HG03460 (cell line): ENCODE data around the gene CAPZA1.

Experiments
- ATAC-seq: cut with Tn5 transposase; IDR thresholded peaks from one replicate; pipeline ENCODE4 v1.9.1; 2021; ENCODE audit not compliant: unreplicated experiment

Gene CAPZA1

GRCh38 chr1:112699425-112700144, 80.0 kb downstream of the CAPZA1 start:
- no peak for ATAC-seq

- peak; percentile 41 for ATAC-seq
Measured at GRCh38 chr1:112700290-112701226, 80.9 kb downstream of the CAPZA1 start.

DNA sequence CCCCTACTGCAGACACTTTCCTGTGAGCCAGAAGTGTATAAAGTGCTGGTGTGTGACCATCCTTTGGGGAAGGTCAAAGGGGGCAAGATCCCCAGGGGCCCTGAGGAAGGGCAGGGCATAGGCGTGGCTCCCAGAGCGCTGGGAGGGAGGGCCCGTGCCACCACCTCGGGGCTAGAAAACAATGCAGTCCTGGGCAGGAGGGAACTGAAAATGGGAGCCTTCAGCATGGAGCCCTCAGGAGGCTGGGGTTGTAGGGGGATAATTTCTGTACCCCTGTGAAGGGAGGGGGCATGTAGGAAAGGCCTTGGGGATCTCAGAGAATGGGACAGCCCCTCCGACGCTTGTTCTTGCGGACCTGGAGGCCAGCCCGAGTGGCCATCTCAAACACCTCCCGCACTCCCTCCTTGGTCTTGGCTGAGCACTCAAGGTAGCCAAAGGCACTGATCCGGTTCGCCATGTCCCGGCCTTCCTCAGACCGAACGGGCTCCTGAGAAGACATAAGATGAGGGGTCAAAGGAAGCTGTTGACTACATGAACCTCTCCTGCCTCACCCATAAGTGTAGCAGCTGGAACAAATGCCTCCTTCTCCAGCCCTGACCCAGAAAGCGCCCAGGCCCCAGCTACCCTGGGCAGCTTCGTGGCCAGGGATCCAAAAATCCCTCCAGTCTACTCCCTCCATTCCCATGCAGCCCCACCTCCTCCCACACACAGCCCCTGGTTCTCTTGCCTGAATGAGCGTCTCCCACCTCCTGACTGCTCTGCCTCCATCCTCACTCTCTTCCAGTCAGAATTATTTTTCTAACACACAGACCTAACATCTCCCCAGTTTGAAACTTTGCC, 81.8 kb downstream of the CAPZA1 start:
- ATAC-seq = no peak

DNA sequence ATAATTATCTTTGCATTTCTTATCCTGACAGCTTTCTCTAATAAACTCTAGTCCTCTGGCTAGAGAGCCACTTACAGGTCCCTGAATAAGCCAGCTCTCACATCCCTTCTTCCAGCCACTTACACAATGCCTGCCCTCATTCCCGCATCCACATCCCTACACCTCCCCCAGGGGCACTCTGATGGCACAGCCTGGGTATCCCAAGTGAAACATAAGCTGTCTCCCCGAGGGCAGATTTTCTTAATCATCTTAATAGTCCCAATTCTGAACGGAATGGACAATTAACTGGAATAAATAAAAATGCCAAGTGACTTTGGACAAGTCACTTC, 82.4 kb downstream of the CAPZA1 start:
- no peak for ATAC-seq

DNA sequence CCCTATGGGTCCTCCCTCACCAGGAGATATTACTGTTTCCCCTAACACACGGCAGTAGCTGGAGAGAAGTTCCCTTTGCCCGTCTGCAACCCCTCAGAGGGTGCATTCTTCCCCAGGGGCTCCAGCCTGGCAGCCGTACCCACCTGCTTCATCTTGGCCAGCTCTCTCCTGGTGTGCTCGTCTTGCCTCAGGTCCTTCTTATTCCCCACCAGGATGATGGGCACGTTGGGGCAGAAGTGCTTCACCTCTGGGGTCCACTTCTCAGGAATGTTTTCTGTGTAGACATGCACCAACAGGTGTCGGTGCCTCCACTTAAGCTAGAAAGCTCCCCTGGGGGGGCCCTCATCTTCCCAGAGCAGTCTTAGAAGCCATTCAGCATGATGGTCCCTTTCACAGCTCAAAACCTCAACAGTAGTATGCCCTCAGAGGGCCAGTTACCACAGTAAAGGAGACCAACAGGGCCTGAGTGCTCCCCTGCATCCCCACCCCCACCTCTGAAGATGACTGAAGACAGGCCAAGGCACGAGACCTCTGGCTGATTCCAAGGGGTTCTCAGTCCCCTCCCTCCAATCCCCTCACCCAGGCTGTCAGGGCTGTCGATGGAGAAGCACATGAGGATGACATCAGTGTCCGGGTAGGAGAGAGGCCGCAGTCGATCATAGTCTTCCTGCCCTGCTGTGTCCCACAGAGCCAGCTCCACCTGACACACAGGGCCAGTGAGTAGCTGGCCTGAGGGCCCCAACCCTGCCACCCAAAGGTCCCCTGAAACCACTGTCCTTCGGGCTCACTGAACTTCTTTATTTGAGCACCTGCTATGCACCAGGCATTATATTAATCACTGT, 83.0 kb downstream of the CAPZA1 start:
- no peak for ATAC-seq

DNA sequence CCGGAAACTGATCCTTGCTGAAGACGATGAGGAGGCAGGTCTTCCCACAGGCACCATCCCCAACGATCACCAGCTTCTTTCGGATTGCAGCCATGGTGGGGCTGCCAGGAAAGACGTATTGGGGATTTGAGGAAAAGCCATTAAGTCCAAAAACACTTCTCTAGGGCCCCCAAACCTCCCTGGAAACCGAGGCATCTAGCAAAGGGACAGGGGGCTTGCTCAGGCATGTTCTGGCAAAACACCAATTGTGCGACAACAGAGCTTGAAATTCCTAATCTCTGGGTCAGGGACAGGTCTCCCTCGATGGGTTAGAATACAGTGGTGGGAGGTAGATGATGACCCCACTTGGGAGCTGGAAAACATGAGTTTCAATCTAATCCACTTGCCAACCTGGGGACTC, 84.1 kb downstream of the CAPZA1 start:
- no peak for ATAC-seq

- ATAC-seq = no peak
Measured at GRCh38 chr1:112704391-112704933, 84.8 kb downstream of the CAPZA1 start.

DNA sequence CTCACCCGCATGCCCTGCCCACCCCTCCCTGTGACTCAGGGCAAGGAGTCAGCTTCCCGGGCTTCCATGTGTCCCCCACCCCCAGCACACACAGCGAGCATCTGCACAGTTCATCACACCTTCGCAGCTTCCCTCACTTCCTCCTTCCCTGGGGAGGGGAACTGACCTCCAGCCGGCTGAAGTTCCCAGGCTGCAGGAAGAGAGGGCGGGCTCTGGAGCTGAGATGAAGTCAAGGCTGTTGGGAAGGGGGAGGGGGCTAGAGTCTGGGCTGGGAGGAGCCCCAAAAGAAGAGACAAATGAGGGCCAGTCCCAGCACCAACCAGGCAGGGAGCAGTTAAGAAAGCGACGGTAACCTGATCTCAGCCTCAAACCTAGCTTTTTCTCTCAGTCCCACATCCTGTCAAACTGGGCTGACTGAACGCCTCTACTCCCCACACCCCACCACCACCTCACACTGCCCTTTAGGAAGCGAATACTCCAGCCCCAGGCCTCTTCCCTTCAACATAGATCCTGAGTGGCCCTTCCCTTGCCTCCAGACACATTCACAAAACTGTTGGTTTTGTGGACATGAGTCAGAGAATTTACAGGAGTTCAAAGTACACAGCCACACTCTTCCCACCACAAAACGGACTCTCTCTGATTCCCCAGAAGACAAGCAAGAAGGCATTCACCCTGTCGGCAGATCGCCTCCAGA, 85.4 kb downstream of the CAPZA1 start:
- ATAC-seq = peak; percentile 56

- peak; percentile 49 for ATAC-seq
Measured at GRCh38 chr1:112706505-112707220, 87.0 kb downstream of the CAPZA1 start, which contains the start of gene RHOC. TSS of gene RHOC (minus strand) at chr1:112707127. CDS start at chr1:112703799, 3,328 bp downstream.

GRCh38 chr1:112707221-112708001, 87.8 kb downstream of the CAPZA1 start:
- ATAC-seq = peak; percentile 52

GRCh38 chr1:112708002-112708448, 88.4 kb downstream of the CAPZA1 start:
- ATAC-seq = no peak

DNA sequence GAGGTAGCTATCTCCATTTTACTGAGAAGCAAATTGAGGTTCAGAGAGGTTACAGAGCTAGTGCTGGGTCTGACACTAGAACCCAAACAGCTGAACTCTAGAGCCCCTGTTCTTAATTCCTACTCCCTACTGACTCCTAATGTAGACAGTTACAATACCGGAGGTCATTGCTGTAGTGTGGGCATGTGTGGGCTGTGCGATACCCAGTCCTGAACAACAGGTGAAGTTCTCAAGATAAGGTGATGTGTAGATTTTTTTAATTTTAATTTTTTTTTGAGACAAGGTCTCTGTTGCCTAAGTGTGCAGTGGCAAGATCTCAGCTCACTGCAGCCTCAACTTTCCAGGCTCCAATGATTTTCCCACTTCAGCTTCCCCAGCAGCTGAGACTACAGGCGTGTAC, 88.9 kb downstream of the CAPZA1 start:
- no peak for ATAC-seq

DNA sequence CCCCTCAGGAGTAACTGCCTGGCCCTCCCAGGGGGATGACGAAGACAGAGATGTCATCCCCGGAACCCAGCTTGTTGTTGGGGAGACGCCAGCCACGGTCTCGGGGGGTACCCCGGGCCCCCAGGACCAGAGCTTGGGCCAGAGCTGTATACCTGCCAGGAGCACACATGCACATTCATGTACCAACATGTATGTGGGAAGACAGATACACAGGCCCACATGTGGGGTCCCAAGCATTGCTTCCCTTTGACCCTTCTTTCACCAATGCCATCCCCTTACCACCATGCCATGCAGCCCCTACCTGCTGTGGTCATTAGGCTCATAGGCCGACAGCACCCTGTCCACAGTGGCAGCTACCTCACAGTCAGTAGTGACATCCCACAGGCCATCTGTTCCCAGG, 90.5 kb downstream of the CAPZA1 start:
- ATAC-seq = no peak

DNA sequence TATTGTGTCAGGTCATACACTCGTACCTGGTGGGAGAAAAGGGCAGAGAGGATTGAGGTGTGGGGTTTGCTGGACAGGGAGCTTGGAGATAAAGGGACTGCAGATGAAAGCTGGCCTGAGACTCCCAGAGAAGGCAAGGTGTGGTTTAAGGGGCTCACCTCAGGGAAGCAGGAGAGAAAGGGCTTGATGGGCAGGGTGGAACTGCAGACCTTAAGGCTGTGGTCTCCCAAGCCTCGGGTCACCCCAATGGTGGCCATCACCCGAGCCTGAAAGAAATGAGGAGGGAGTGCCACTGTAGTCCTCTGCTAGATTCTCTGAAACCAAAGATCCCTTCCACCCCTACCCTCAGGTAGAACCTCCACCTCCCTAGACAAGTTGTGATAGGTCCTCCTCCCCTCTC, 91.0 kb downstream of the CAPZA1 start:
- ATAC-seq = no peak

GRCh38 chr1:112711041-112711440, 91.4 kb downstream of the CAPZA1 start:
- no peak for ATAC-seq

DNA sequence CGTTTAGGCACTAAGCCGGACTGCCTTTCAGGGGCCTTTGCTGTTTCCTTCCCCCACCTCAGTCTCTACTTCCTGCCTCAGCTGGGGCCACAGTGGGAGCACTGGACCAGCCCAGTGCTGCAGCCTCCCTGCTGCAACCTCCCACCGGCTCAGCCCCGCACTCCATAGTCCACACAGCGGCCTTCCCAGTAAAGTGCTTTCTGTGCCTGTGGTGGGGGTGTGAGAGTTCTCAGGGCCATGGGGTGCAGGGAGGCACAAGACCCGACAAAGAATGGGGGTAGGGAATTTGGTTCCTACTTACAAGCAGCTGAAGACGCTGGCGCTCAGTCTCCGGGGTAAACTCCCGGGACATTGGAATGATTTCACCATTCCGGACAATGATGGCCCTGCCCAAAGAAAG, 92.0 kb downstream of the CAPZA1 start:
- no peak for ATAC-seq

- ATAC-seq = no peak
Measured at GRCh38 chr1:112712191-112712590, 92.6 kb downstream of the CAPZA1 start.

DNA sequence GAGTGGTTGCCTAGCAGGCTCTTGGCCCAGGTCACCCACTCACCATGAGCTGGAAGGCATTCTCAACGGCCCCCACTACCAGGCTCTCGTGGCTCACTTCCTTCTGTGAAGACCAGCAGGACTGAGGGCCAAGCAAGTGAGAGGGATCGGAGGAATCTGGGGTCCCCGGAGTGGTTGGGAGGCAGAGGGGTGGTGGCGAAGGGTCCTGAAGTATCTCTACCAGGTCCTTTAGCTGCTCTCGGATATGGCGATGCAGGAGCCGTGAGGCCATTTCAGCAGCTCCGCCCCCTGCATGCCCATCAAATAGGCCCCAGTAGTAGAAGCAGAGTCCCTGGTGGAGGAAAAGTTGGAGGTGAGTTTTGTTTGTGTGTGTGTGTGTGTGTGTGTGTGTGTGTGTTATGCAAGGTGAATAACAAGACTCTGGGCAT, 93.1 kb downstream of the CAPZA1 start:
- no peak for ATAC-seq
